Left ventricle myocardium superior (tissue), 1 donor: Measurements from ENCODE around the gene ZNF214. TPM values are rescaled to one million over a fixed set of nuclear protein-coding genes. Genes with fewer than 3 reads are reported as not detected.
"Not testable (repeated sequence)": the region's sequence is repeated elsewhere in the genome, so short reads cannot be mapped to it uniquely, and the experiment has no call there.

Experiments used
- ATAC-seq: fragments of 200-7000 bp; cut with Tn5 transposase; one replicate; pipeline ENCODE4 v1.9.1; 2020; ENCODE audit warnings: mild to moderate bottlenecking, moderate library complexity
- DNase-seq: peaks from one replicate; pipeline ENCODE4 v3.0.0-alpha.2; 2020
- intact Hi-C: fragments of 100-400 bp; cut with micrococcal nuclease; formaldehyde crosslinking; loops from one replicate; pipeline ENCODE4 v1.11.0; 2022
- total RNA-seq: library from RNA; stranded (reverse); fragmentation: NEBNext Ultra II Directional; extraction: Animal tissue kit (Norgen Biotek cat#: 25700); gene quantifications from one replicate; pipeline ENCODE4 v1.2.1, GENCODE V29; 2021
- donor health status: DM: no; HTN: yes; CAD: no; lungs with severe emphysema.

ZNF214 gene
- total RNA-seq, 1 donor from 2014 or later: 0.84 TPM

DNA sequence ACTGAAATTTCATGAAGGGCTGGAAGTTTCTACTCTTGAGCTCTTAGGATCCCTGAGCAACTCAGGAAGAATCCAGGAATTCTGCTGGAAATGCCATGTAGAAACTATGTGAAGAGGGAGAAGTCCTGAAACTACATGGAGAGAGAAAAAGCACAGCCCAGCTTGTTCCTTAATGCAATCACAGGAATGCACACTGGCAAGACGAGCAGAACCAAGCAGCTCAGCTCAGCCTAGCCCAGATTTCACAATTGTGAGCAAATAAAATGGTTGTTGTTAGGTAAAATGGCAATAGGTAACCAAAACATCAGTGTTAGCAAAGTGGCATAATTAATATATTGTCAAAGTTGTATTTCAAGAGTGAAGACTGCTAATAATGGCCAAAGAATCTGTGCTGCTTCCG is 28.1 kb downstream of the ZNF214 start:
- intact Hi-C loops: no loop called here
- ATAC-seq (no peak), DNase-seq (no peak)

DNA sequence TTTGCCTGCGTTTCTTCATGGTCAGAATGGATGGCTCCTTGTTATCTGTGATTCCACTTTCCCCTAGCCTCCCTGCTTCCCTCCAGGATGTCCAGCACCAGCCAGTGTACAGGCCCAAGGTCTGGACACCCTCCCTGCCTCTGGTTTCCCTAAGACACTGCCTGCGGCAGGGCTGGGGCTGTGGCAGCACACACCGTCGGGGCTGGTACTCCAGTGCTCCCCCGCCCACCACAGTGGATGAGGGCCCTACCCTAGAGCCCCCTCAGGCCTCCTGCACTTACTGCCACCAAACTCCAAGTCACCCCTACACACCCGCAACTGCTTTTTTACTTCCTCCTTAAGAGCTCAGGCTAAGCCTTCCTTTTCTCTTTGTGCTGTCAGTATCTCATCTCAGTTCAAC is 28.9 kb downstream of the ZNF214 start:
- DNase-seq (no peak), ATAC-seq (no peak)
- intact Hi-C loops: no loop called here

DNA sequence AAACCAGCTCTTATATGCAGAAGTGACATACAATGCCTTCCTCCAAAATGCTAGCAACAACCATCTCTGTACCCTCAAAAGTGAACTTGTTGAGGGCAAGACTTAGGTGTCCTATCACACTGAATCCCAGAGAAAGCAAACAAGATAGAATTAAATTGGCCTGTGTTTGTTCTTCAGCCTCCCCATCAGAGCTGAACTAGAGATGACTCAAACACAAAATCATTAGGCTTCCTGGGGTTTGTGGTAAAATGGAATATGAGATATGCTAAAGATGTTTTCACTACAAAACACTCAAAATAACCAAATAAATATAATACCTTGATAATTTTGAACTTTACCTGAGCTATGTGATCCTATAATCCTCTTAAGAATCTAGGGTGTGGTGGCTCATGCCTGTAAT is 31.6 kb downstream of the ZNF214 start:
- intact Hi-C loops: no loop called here
- ATAC-seq (no peak), DNase-seq (no peak)

DNA sequence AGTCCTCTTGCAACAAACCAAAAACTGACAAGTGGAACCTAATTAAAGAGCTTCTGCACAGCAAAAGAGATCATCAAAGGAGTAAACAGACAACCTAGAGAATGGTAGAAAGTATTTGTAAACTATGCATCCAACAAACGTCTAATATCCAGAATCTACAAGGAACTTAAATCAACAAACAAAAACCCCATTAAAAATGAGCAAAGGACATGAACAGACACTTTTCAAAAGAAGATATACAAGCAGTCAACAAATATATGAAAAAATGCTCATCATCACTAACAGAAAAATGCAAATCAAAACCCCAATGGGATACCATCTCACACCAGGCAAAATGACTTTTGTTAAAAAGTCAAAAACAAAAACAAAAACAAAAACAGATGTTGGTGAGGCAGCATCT is 33.7 kb downstream of the ZNF214 start:
- DNase-seq: no peak
- ATAC-seq: no peak
- intact Hi-C loops: no loop called here

DNA sequence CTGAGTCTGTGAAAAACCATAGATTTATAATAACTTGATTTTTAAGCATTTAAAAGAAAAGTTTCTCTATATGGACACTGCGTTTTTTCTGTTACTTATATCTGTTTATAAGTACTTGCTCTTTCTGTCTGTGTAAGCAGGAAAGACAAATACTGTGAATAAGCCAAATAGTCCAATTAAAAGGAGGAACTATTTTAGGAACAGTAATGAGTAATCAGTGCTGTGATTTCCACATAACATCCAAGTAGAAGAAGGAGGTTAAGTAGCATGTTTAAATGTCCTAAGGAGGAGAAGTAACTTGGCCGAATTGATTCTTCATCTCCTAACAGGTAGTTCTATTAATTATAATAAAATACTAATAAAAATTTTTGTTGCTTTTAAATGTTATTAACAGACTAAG is 40.8 kb downstream of the ZNF214 start:
- DNase-seq (no peak), ATAC-seq (no peak)
- intact Hi-C loops: no loop called here

DNA sequence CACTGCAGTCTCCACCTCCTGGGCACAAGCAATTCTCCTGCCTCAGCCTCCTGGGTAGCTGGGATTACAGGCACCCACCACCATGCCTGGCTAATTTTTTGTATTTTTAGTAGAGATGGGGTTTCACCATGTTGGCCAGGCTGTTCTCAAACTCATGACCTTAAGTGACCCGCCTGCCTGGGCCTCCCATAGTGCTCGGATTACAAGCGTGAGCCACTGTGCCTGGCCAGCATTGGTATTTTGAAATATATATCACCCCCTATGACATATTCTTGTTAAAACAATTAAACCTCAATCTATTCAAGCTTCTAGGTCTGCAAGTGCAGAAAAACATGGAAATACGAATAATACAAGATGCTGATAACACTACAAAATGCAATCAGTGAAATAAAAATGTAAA is 50.3 kb downstream of the ZNF214 start:
- intact Hi-C loops, ATAC-seq, DNase-seq: not testable (repeated sequence)

DNA sequence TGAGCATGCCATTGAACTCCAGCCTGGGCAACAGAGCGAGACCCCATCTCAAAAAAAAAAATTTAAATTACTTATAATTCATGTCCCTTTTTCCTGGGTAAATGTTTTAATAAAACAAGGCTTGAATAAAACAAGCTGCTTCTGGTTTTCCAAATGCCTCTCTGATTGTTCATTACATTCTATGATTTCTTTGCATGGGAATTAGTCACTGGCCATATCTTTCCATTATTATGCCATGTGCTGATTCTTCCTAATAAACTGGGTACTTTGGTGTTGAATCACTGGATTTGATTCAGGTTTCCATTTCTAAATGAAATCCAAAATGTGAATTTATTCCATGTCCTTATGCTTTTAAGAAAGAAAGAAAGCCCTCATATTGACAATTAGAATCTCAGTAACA is 51.3 kb downstream of the ZNF214 start:
- intact Hi-C loops: no loop called here
- ATAC-seq (no peak), DNase-seq (no peak)

DNA sequence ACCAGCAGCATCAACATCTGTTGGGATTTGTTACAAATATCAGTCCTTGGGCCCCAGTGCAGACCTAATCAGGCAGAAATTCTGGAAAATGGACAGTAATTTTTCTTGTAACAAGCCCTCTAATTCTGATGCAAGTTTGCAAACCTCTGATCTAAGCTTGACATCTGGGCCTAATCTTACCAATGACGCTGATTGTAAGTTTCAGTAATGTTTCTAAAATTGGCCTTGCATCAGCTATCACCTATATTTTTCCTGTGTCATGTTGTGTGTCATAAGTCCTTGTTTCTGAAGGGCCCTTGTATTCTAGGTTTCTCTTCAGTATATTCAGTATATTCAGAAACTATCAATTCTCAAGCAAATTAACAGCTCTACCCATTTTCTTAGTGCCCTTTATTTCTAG is 57.5 kb downstream of the ZNF214 start:
- DNase-seq (no peak), ATAC-seq (no peak)
- intact Hi-C loops: no loop called here

DNA sequence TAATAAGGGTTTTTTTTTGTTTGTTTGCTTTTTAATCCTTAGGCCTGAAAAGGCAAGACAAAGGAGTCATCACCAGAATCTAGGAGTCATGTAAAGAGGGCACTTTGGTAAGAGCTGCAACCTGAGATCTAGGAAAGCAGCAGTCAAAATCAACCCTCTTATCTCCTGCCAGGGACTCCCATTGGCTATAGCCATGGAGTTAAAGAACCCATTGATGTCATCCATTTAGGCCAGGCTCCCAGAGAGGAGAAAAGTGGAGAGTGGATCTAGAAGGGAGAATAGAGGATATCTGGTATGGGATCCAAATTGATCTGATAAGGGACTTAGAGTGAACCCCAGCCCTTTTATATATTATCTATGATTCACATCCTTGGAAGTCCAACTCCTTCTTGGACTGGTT is 58.0 kb downstream of the ZNF214 start:
- ATAC-seq (no peak), DNase-seq (no peak)
- intact Hi-C loops: no loop called here

DNA sequence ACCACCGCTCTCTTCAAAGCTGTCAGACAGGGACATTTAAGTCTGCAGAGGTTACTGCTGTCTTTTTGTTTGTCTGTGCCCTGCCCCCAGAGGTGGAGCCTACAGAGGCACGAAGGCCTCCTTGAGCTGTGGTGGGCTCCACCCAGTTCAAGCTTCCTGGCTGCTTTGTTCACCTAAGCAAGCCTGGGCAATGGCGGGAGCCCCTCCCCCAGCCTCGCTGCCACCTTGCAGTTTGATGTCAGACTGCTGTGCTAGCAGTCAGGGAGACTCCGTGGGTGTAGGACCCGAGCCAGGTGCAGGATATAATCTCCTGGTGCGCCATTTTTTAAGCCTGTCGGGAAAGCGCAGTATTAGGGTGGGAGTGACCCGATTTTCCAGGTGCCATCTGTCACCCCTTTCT is 65.9 kb downstream of the ZNF214 start:
- intact Hi-C loops, ATAC-seq, DNase-seq: not testable (repeated sequence)

Other genes with a start within 250 kb of the ZNF214 start
- not detected for gene OR2AG2, start 248.4 kb downstream of the ZNF214 start, total RNA-seq
- gene OR2AG1, start 237.3 kb downstream of the ZNF214 start, total RNA-seq: not detected
- not detected for gene OR6A2, start 220.7 kb downstream of the ZNF214 start, total RNA-seq
- not detected for gene OR10A5, start 174.7 kb downstream of the ZNF214 start, total RNA-seq
- not detected for gene OR10A2, start 157.3 kb downstream of the ZNF214 start, total RNA-seq
- not detected for gene OR10A4, start 143.7 kb downstream of the ZNF214 start, total RNA-seq
- not detected for gene OR2D2, start 127.8 kb downstream of the ZNF214 start, total RNA-seq
- gene OR2D3, start 99.3 kb downstream of the ZNF214 start, total RNA-seq: not detected
- gene ZNF215, start 93.9 kb downstream of the ZNF214 start, total RNA-seq: 0.17 TPM
- not detected for gene NLRP14, start 133 bp upstream of the ZNF214 start, total RNA-seq
- gene RBMXL2, start 68.7 kb upstream of the ZNF214 start, total RNA-seq: not detected
- gene SYT9, start 231.6 kb upstream of the ZNF214 start, total RNA-seq: 0.15 TPM